ENCODE data around the gene FASN.
"Not testable (repeated sequence)": the region's sequence is repeated elsewhere in the genome, so short reads cannot be mapped to it uniquely, and the experiment has no call there.

The FASN gene

GRCh38 chr17:82133166-82133953 lies 35.3 kb upstream of the FASN start:
- H3K27ac ChIP-seq (replicated peaks; ENCODE audit: low read length); DNase-seq (ENCODE audit: low spot score); H4K8ac ChIP-seq (ENCODE audit: low read depth, low read length); H3K23ac ChIP-seq (ENCODE audit: low read depth, low read length, poor library complexity); H3K4ac ChIP-seq (ENCODE audit: low read length); H3K9me3 ChIP-seq (replicated peaks in 1 of 2; ENCODE audit: control insufficient read depth in 2 of 2, insufficient read depth in 1 of 2, low read depth in 1 of 2, low read length in 2 of 2); H2AFZ ChIP-seq (ENCODE audit: low read length); H3K36me3 ChIP-seq (replicated peaks in 1 of 2; ENCODE audit: control insufficient read depth in 2 of 2, insufficient read depth in 2 of 2, low read length in 2 of 2); H3K79me1 ChIP-seq (ENCODE audit: low read depth, low read length); H2BK5ac ChIP-seq (ENCODE audit: low read length); H3K9ac ChIP-seq (ENCODE audit: low read depth, low read length, poor library complexity); H3K18ac ChIP-seq (ENCODE audit: low read length); H2BK120ac ChIP-seq (ENCODE audit: low read depth, low read length); H3K14ac ChIP-seq (ENCODE audit: low read length); H3K4me2 ChIP-seq (ENCODE audit: insufficient read depth, low read length, poor library complexity, severe bottlenecking); H4K91ac ChIP-seq (ENCODE audit: low read depth, low read length, poor library complexity); H3K4me3 ChIP-seq (ENCODE audit: low read length in 2 of 2); H3K27me3 ChIP-seq (ENCODE audit: control insufficient read depth in 3 of 3, insufficient read depth in 3 of 3, low read depth in 1 of 3, low read length in 3 of 3); H3K4me1 ChIP-seq (ENCODE audit: control insufficient read depth in 2 of 2, insufficient read depth in 1 of 2, low read depth in 1 of 2, low read length in 2 of 2); H2BK15ac ChIP-seq (ENCODE audit: low read length); H2BK12ac ChIP-seq (ENCODE audit: low read length); H2AK5ac ChIP-seq (ENCODE audit: low read depth, low read length): not testable (repeated sequence)
- no CpG with 5 or more reads among the region's 8 CpGs for whole genome bisulfite sequencing, 2 donors (ENCODE audit: extremely low coverage in 2 of 2, insufficient read length in 2 of 2, insufficient replicate concordance in 1 of 2)

GRCh38 chr17:82129095-82129494 lies 31.1 kb upstream of the FASN start:
- H3K27ac ChIP-seq (replicated peaks; ENCODE audit: low read length): no peak overlapping the region
- H2BK12ac ChIP-seq (ENCODE audit: low read length): no peak overlapping the region
- H3K4me1 ChIP-seq (ENCODE audit: control insufficient read depth in 2 of 2, insufficient read depth in 1 of 2, low read depth in 1 of 2, low read length in 2 of 2): peaks cover 0 to 6% of the 10 kb centered on the region in 2 donors
- H3K79me1 ChIP-seq (ENCODE audit: low read depth, low read length): peaks cover 2% of the 10 kb centered on the region
- H2BK5ac ChIP-seq (ENCODE audit: low read length): no peak overlapping the region
- no peak overlapping the region for H3K18ac ChIP-seq (ENCODE audit: low read length)
- no peak overlapping the region for H3K4ac ChIP-seq (ENCODE audit: low read length)
- H3K9ac ChIP-seq (ENCODE audit: low read depth, low read length, poor library complexity): no peak overlapping the region
- H2BK15ac ChIP-seq (ENCODE audit: low read length): no peak overlapping the region
- H3K23ac ChIP-seq (ENCODE audit: low read depth, low read length, poor library complexity): no peak overlapping the region
- no peak overlapping the region for H4K8ac ChIP-seq (ENCODE audit: low read depth, low read length)
- H3K9me3 ChIP-seq (replicated peaks in 1 of 2; ENCODE audit: control insufficient read depth in 2 of 2, insufficient read depth in 1 of 2, low read depth in 1 of 2, low read length in 2 of 2): peaks cover 0 to 2% of the 10 kb centered on the region in 2 donors
- H3K27me3 ChIP-seq (ENCODE audit: control insufficient read depth in 3 of 3, insufficient read depth in 3 of 3, low read depth in 1 of 3, low read length in 3 of 3): no peaks in the 10 kb centered on the region
- H2BK120ac ChIP-seq (ENCODE audit: low read depth, low read length): no peak overlapping the region
- no peak overlapping the region for H2AFZ ChIP-seq (ENCODE audit: low read length)
- H3K36me3 ChIP-seq (replicated peaks in 1 of 2; ENCODE audit: control insufficient read depth in 2 of 2, insufficient read depth in 2 of 2, low read length in 2 of 2): peaks cover 10 to 23% of the 10 kb centered on the region in 2 donors
- H3K4me2 ChIP-seq (ENCODE audit: insufficient read depth, low read length, poor library complexity, severe bottlenecking): no peak overlapping the region
- no CpG with 5 or more reads among the region's 4 CpGs for WGBS, 2 donors (ENCODE audit: extremely low coverage in 2 of 2, insufficient read length in 2 of 2, insufficient replicate concordance in 1 of 2)
- no peak overlapping the region for H4K91ac ChIP-seq (ENCODE audit: low read depth, low read length, poor library complexity)
- DNase-seq (ENCODE audit: low spot score): no peak
- no peak overlapping the region for H3K4me3 ChIP-seq (ENCODE audit: low read length in 2 of 2)
- H3K14ac ChIP-seq (ENCODE audit: low read length): no peak overlapping the region
- no peak overlapping the region for H2AK5ac ChIP-seq (ENCODE audit: low read depth, low read length)

GRCh38 chr17:82128287-82128686 lies 30.3 kb upstream of the FASN start:
- WGBS, 2 donors (ENCODE audit: extremely low coverage in 2 of 2, insufficient read length in 2 of 2, insufficient replicate concordance in 1 of 2): no CpG with 5 or more reads among the region's 15 CpGs
- H3K9me3 ChIP-seq (replicated peaks in 1 of 2; ENCODE audit: control insufficient read depth in 2 of 2, insufficient read depth in 1 of 2, low read depth in 1 of 2, low read length in 2 of 2): peaks cover 0 to 2% of the 10 kb centered on the region in 2 donors
- H3K4me1 ChIP-seq (ENCODE audit: control insufficient read depth in 2 of 2, insufficient read depth in 1 of 2, low read depth in 1 of 2, low read length in 2 of 2): peaks cover 0 to 4% of the 10 kb centered on the region in 2 donors
- H2AK5ac ChIP-seq (ENCODE audit: low read depth, low read length): peak overlapping the region; percentile 56
- no peak overlapping the region for H3K4ac ChIP-seq (ENCODE audit: low read length)
- H2BK5ac ChIP-seq (ENCODE audit: low read length): peak overlapping the region; percentile 2
- H3K9ac ChIP-seq (ENCODE audit: low read depth, low read length, poor library complexity): peak overlapping the region; percentile 60
- H3K18ac ChIP-seq (ENCODE audit: low read length): no peak overlapping the region
- no peak overlapping the region for H4K91ac ChIP-seq (ENCODE audit: low read depth, low read length, poor library complexity)
- H3K4me2 ChIP-seq (ENCODE audit: insufficient read depth, low read length, poor library complexity, severe bottlenecking): no peak overlapping the region
- peaks cover 2% of the 10 kb centered on the region for H3K79me1 ChIP-seq (ENCODE audit: low read depth, low read length)
- H3K23ac ChIP-seq (ENCODE audit: low read depth, low read length, poor library complexity): peak overlapping the region; percentile 31
- H3K4me3 ChIP-seq (ENCODE audit: low read length in 2 of 2): no peak overlapping the region
- no peak for DNase-seq (ENCODE audit: low spot score)
- no peak overlapping the region for H2BK120ac ChIP-seq (ENCODE audit: low read depth, low read length)
- H2BK12ac ChIP-seq (ENCODE audit: low read length): no peak overlapping the region
- H3K27ac ChIP-seq (replicated peaks; ENCODE audit: low read length): no peak overlapping the region
- no peaks in the 10 kb centered on the region for H3K27me3 ChIP-seq (ENCODE audit: control insufficient read depth in 3 of 3, insufficient read depth in 3 of 3, low read depth in 1 of 3, low read length in 3 of 3)
- no peak overlapping the region for H2AFZ ChIP-seq (ENCODE audit: low read length)
- H3K14ac ChIP-seq (ENCODE audit: low read length): peak overlapping the region; percentile 38
- peaks cover 10 to 25% of the 10 kb centered on the region in 2 donors for H3K36me3 ChIP-seq (replicated peaks in 1 of 2; ENCODE audit: control insufficient read depth in 2 of 2, insufficient read depth in 2 of 2, low read length in 2 of 2)
- H4K8ac ChIP-seq (ENCODE audit: low read depth, low read length): no peak overlapping the region
- H2BK15ac ChIP-seq (ENCODE audit: low read length): peak overlapping the region; percentile 17

GRCh38 chr17:82127704-82128103 lies 29.7 kb upstream of the FASN start:
- Histone ChIP-seq H3K9ac (ENCODE audit: low read depth, low read length, poor library complexity) (peak overlapping the region; percentile 44), H3K4me2 (ENCODE audit: insufficient read depth, low read length, poor library complexity, severe bottlenecking) (no peak overlapping the region), H2AFZ (ENCODE audit: low read length) (no peak overlapping the region), H3K4ac (ENCODE audit: low read length) (no peak overlapping the region), H3K27me3 (ENCODE audit: control insufficient read depth in 3 of 3, insufficient read depth in 3 of 3, low read depth in 1 of 3, low read length in 3 of 3) (no peaks in the 10 kb centered on the region), H3K36me3 (replicated peaks in 1 of 2; ENCODE audit: control insufficient read depth in 2 of 2, insufficient read depth in 2 of 2, low read length in 2 of 2) (peaks cover 10 to 25% of the 10 kb centered on the region in 2 donors), H3K27ac (replicated peaks; ENCODE audit: low read length) (no peak overlapping the region), H3K14ac (ENCODE audit: low read length) (peak overlapping the region; percentile 63), H2BK12ac (ENCODE audit: low read length) (no peak overlapping the region), H3K4me3 (ENCODE audit: low read length in 2 of 2) (peak overlapping the region in 1 of 2 donors; percentile 18), H3K4me1 (ENCODE audit: control insufficient read depth in 2 of 2, insufficient read depth in 1 of 2, low read depth in 1 of 2, low read length in 2 of 2) (peaks cover 0 to 4% of the 10 kb centered on the region in 2 donors), H3K18ac (ENCODE audit: low read length) (no peak overlapping the region), H2BK5ac (ENCODE audit: low read length) (peak overlapping the region; percentile 2), H2BK15ac (ENCODE audit: low read length) (no peak overlapping the region), H3K23ac (ENCODE audit: low read depth, low read length, poor library complexity) (no peak overlapping the region), H2AK5ac (ENCODE audit: low read depth, low read length) (no peak overlapping the region), H3K9me3 (replicated peaks in 1 of 2; ENCODE audit: control insufficient read depth in 2 of 2, insufficient read depth in 1 of 2, low read depth in 1 of 2, low read length in 2 of 2) (peaks cover 0 to 2% of the 10 kb centered on the region in 2 donors), H4K8ac (ENCODE audit: low read depth, low read length) (no peak overlapping the region), H2BK120ac (ENCODE audit: low read depth, low read length) (no peak overlapping the region), H4K91ac (ENCODE audit: low read depth, low read length, poor library complexity) (no peak overlapping the region), H3K79me1 (ENCODE audit: low read depth, low read length) (peaks cover 2% of the 10 kb centered on the region)
- no peak for DNase-seq (ENCODE audit: low spot score)
- no CpG with 5 or more reads among the region's 9 CpGs for WGBS, 2 donors (ENCODE audit: extremely low coverage in 2 of 2, insufficient read length in 2 of 2, insufficient replicate concordance in 1 of 2)

Measured in neuronal stem cell (in vitro differentiated cells).